Measurements from ENCODE around the gene PYGO1. TPM values are rescaled to one million over a fixed set of nuclear protein-coding genes. Genes with fewer than 3 reads are reported as not detected.
A peak's percentile ranks its signal among the peaks of the same experiment; 100 is the strongest.

Gene PYGO1
- total RNA-seq, 2 experiments from 2014 or later, result not detected

GRCh38 chr15:55546718-55547117 lies 41.4 kb downstream of the PYGO1 start:
- CTCF ChIA-PET (ENCODE audit: unreplicated experiment), result no interaction called here
- no peak overlapping the region for H3K4me2 ChIP-seq (ENCODE audit: low read length)

GRCh38 chr15:55535436-55535835 lies 52.7 kb downstream of the PYGO1 start:
- TF ChIP-seq CTCF (conservative IDR thresholded peaks at IDR 0.05; ENCODE audit: low read length) (no peak), EZH2phosphoT487 (IDR thresholded peaks at IDR 0.05; ENCODE audit: borderline replicate concordance, low read depth, low read length) (no peak)
- intact Hi-C loops (cut with micrococcal nuclease; ENCODE audit: unreplicated experiment), result no loop called here
- no peak overlapping the region; the same call in 1 of the 2 replicates for H2AFZ ChIP-seq (ENCODE audit: low read length)
- peak overlapping the region; percentile 8; the same call in 1 of the 2 replicates for H3K4me2 ChIP-seq (ENCODE audit: low read length)
- no peak overlapping the region for H3K4me3 ChIP-seq (ENCODE audit: low read depth, low read length, poor library complexity, severe bottlenecking)
- CTCF ChIA-PET (ENCODE audit: unreplicated experiment), result no interaction called here
- H3K4me1 ChIP-seq (ENCODE audit: insufficient read depth, low read length, poor library complexity, severe bottlenecking), result peaks cover 26% of the 10 kb centered on the region
- H3K79me2 ChIP-seq (ENCODE audit: insufficient read depth, low read depth, low read length), result no peaks in the 10 kb centered on the region
- POLR2A ChIA-PET, result no interaction called here
- BruUV-seq (replicated peaks), result no TSS peak
- H3K9me3 ChIP-seq (ENCODE audit: low read length), result no peaks in the 10 kb centered on the region
- peak; percentile 44 for DNase-seq (ENCODE audit: low spot score)
- no peaks in the 10 kb centered on the region for H4K20me1 ChIP-seq (ENCODE audit: insufficient read depth, low read length)
- no peaks in the 10 kb centered on the region for H3K36me3 ChIP-seq (ENCODE audit: insufficient read depth, low read length)
- no peaks in the 10 kb centered on the region for H3K9me2 ChIP-seq (ENCODE audit: insufficient read depth, low read length)
- H3K27ac ChIP-seq (ENCODE audit: low read depth, low read length, poor library complexity, severe bottlenecking), result no peak overlapping the region

More at GRCh38 chr15:55546718-55547117, 41.4 kb downstream of the PYGO1 start:
- no peaks in the 10 kb centered on the region for H3K9me3 ChIP-seq (ENCODE audit: low read length)
- no peaks in the 10 kb centered on the region for H3K4me1 ChIP-seq (ENCODE audit: insufficient read depth, low read length, poor library complexity, severe bottlenecking)
- H3K36me3 ChIP-seq (ENCODE audit: insufficient read depth, low read length), result no peaks in the 10 kb centered on the region
- intact Hi-C loops (cut with micrococcal nuclease; ENCODE audit: unreplicated experiment), result no loop called here
- H4K20me1 ChIP-seq (ENCODE audit: insufficient read depth, low read length), result no peaks in the 10 kb centered on the region
- no peak overlapping the region for H3K4me3 ChIP-seq (ENCODE audit: low read depth, low read length, poor library complexity, severe bottlenecking)
- DNase-seq (ENCODE audit: low spot score), result no peak
- H3K9me2 ChIP-seq (ENCODE audit: insufficient read depth, low read length), result no peaks in the 10 kb centered on the region
- no TSS peak for BruUV-seq (replicated peaks)
- H3K27ac ChIP-seq (ENCODE audit: low read depth, low read length, poor library complexity, severe bottlenecking), result no peak overlapping the region
- POLR2A ChIA-PET, result no interaction called here
- H2AFZ ChIP-seq (ENCODE audit: low read length), result no peak overlapping the region
- no peaks in the 10 kb centered on the region for H3K79me2 ChIP-seq (ENCODE audit: insufficient read depth, low read depth, low read length)
- TF ChIP-seq CTCF (conservative IDR thresholded peaks at IDR 0.05; ENCODE audit: low read length) (no peak), EZH2phosphoT487 (IDR thresholded peaks at IDR 0.05; ENCODE audit: borderline replicate concordance, low read depth, low read length) (no peak)

- Histone ChIP-seq H3K4me1 (ENCODE audit: insufficient read depth, low read length, poor library complexity, severe bottlenecking) (peaks cover 39% of the 10 kb centered on the region), H3K36me3 (ENCODE audit: insufficient read depth, low read length) (no peaks in the 10 kb centered on the region), H3K4me3 (ENCODE audit: low read depth, low read length, poor library complexity, severe bottlenecking) (no peak overlapping the region), H3K27ac (ENCODE audit: low read depth, low read length, poor library complexity, severe bottlenecking) (no peak overlapping the region), H2AFZ (ENCODE audit: low read length) (peak overlapping the region; percentile 73), H3K9me2 (ENCODE audit: insufficient read depth, low read length) (no peaks in the 10 kb centered on the region), H3K79me2 (ENCODE audit: insufficient read depth, low read depth, low read length) (no peaks in the 10 kb centered on the region), H3K9me3 (ENCODE audit: low read length) (no peaks in the 10 kb centered on the region), H3K4me2 (ENCODE audit: low read length) (no peak overlapping the region; the same call in 1 of the 2 replicates), H4K20me1 (ENCODE audit: insufficient read depth, low read length) (no peaks in the 10 kb centered on the region)
- TF ChIP-seq EZH2phosphoT487 (IDR thresholded peaks at IDR 0.05; ENCODE audit: borderline replicate concordance, low read depth, low read length), result no peak
- no peak for TF ChIP-seq CTCF (conservative IDR thresholded peaks at IDR 0.05; ENCODE audit: low read length)
- intact Hi-C loops (cut with micrococcal nuclease; ENCODE audit: unreplicated experiment), result no loop called here
- ChIA-PET POLR2A (no interaction called here), CTCF (ENCODE audit: unreplicated experiment) (no interaction called here)
- no TSS peak for BruUV-seq (replicated peaks)
- peak; percentile 49 for DNase-seq (ENCODE audit: low spot score)
Observed at GRCh38 chr15:55532944-55533343, 55.2 kb downstream of the PYGO1 start.

Data from OCI-LY7 (cell line).